ENCODE results near the gene TREML4.
"Not testable (repeated sequence)": the region's sequence is repeated elsewhere in the genome, so short reads cannot be mapped to it uniquely, and the experiment has no call there.

Gene TREML4

DNA sequence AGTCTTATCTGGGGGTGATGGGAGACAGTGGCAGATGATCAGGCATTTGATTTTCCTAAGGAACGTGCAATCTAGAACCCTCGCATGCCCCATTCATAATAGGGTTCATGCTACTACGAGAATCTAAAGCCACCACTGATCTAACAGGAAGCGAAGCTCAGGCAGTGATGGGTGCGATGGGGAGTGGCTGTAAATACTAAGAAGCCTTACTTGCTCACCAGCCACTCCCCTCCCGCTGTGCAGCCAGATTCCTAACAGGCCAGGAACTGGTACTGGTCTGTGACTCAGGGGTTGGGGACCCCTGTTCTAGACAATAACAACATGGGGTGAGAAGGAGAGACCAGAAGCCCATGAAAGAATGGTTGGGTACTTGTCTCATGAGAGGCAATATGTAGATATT, 4.5 kb downstream of the TREML4 start:
- H3K4me3 ChIP-seq (ENCODE audit: low read depth, low read length) = no peak overlapping the region
- in situ Hi-C loops (cut with HindIII; ENCODE audit: low sequenced_read_pairs) = no loop called here
- TF ChIP-seq, protein P1, sequence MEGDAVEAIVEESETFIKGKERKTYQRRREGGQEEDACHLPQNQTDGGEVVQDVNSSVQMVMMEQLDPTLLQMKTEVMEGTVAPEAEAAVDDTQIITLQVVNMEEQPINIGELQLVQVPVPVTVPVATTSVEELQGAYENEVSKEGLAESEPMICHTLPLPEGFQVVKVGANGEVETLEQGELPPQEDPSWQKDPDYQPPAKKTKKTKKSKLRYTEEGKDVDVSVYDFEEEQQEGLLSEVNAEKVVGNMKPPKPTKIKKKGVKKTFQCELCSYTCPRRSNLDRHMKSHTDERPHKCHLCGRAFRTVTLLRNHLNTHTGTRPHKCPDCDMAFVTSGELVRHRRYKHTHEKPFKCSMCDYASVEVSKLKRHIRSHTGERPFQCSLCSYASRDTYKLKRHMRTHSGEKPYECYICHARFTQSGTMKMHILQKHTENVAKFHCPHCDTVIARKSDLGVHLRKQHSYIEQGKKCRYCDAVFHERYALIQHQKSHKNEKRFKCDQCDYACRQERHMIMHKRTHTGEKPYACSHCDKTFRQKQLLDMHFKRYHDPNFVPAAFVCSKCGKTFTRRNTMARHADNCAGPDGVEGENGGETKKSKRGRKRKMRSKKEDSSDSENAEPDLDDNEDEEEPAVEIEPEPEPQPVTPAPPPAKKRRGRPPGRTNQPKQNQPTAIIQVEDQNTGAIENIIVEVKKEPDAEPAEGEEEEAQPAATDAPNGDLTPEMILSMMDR (IDR thresholded peaks at IDR 0.05; ENCODE audit: low read depth, low read length, missing control alignments) = no peak
- no peak for DNase-seq (ENCODE audit: low read depth)

DNA sequence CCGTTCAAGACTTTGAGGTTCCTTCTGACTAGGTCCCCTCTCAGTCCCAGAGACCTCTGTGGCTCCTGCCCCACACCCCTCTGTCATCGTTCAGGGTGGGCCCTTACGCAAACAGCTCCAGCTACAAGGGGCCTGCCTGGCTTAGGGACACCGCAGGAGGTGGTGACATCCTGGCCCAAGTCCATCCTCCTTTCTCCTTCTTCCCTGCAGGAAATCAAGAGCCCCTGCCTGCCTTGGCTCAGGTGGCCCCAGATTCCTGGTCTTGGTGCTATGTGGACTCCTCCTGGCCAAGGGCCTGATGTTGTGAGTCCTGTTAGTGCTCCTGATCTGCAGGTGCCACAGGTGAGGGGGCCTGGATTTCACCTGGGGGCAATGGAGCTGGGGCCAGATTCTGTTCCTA, 8.1 kb downstream of the TREML4 start:
- no peak overlapping the region for H3K4me3 ChIP-seq (ENCODE audit: low read depth, low read length)
- in situ Hi-C loops (cut with HindIII; ENCODE audit: low sequenced_read_pairs) = no loop called here
- no peak for DNase-seq (ENCODE audit: low read depth)
- TF ChIP-seq, protein P1 (IDR thresholded peaks at IDR 0.05; ENCODE audit: low read depth, low read length, missing control alignments) = no peak

DNA sequence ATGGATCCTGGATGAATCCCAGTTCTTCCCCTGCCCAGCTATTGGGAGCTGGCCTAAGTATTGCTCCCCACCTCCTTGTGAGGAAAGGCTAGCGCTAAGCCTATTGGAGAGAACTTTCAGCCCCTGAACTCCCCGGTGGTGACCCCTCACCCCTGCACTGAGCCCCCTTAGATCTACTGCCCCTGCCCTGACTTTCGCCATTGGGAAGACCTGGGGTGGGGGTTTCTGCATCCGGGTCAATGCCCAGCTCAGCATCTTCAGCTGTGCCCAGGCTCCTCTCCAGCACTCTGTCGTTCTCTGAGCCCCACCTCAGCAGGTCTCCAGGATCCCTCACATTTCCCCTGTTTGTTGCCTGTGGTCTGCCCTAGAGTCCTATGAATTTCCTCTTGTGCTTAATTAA, 9.0 kb downstream of the TREML4 start:
- TF ChIP-seq, protein P1 (IDR thresholded peaks at IDR 0.05; ENCODE audit: low read depth, low read length, missing control alignments) = no peak
- no peak overlapping the region for H3K4me3 ChIP-seq (ENCODE audit: low read depth, low read length)
- DNase-seq (ENCODE audit: low read depth) = no peak
- in situ Hi-C loops (cut with HindIII; ENCODE audit: low sequenced_read_pairs) = no loop called here

DNA sequence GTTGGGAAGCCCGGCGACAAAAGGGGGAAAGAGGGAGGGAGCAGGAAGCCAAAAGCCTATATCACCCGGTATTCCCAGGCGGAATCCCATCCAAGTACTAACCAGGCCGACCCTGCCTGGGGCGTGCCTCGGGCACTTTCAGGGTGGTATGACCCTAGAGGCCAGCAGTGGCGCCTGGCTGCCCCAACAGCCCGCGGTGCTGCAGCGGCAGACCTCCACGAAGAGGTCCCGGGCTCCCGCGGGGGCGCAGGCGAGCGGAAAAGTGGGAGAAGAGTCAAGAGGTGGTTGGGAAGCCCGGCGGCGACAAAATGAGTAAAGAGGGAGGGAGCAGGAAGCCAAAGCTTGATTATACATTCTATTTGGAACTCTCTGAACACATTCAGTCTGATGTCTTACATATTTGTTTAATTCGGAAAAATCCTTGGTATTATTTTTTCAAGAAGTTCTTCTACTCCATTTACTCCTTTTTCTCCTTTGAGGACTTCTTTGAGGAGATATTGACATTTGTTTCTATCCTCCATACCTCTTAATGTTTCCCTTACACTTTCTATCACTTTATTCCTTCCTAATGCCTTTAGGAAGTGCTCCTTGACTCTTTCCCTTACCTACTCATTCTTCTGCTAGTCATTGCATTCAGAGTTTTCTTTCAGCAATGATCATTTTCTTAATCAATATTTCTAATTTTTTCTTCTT, 11.5 kb downstream of the TREML4 start:
- no peak for DNase-seq (ENCODE audit: low read depth)
- H3K4me3 ChIP-seq (ENCODE audit: low read depth, low read length) = no peak overlapping the region
- TF ChIP-seq, protein P1 (IDR thresholded peaks at IDR 0.05; ENCODE audit: low read depth, low read length, missing control alignments) = no peak
- in situ Hi-C loops (cut with HindIII; ENCODE audit: low sequenced_read_pairs) = no loop called here

DNA sequence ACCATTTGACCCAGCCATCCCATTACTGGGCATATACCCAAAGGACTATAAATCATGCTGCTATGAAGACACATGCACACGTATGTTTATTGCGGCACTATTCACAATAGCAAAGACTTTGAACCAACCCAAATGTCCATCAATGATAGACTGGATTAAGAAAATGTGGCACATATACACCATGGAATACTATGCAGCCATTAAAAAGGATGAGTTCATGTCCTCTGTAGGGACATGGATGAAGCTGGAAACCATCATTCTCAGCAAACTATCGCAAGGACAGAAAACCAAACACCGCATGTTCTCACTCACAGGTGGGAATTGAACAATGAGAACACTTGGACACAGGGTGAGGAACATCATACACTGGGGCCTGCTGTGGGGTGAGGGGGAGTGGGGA, 18.4 kb downstream of the TREML4 start:
- in situ Hi-C loops (cut with HindIII; ENCODE audit: low sequenced_read_pairs); DNase-seq (ENCODE audit: low read depth); H3K4me3 ChIP-seq (ENCODE audit: low read depth, low read length): not testable (repeated sequence)

DNA sequence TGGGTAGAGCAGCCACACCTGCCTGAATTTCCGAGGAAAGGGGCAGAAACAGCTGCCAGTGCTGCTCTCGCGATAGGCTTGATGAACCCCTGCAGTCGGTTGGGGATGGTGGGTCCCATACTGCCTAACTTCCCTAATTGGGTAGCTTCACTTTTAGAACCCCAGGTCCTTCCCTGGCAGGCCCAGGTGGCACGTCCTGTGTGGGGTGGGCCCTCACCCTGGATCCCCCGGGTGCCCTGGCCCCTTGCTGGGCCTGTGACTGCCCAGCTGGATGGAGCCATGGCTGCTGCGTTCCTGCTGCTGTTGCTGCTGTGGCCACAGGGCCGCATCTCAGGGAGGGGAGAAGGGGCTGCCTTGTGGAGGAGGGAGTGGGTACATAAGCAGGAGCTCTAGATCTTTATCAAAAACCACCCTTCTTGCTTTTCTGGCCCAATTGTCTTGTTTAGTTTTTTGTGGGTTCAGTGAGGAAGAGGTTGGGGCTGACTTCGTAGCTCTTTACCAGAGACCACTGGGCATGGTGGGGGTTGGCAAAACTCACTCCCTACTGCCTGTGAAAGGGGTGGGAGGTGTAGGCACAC, 19.2 kb downstream of the TREML4 start:
- no peak for DNase-seq (ENCODE audit: low read depth)
- in situ Hi-C loops (cut with HindIII; ENCODE audit: low sequenced_read_pairs) = no loop called here
- TF ChIP-seq, protein P1 (IDR thresholded peaks at IDR 0.05; ENCODE audit: low read depth, low read length, missing control alignments) = no peak
- no peak overlapping the region for H3K4me3 ChIP-seq (ENCODE audit: low read depth, low read length)

DNA sequence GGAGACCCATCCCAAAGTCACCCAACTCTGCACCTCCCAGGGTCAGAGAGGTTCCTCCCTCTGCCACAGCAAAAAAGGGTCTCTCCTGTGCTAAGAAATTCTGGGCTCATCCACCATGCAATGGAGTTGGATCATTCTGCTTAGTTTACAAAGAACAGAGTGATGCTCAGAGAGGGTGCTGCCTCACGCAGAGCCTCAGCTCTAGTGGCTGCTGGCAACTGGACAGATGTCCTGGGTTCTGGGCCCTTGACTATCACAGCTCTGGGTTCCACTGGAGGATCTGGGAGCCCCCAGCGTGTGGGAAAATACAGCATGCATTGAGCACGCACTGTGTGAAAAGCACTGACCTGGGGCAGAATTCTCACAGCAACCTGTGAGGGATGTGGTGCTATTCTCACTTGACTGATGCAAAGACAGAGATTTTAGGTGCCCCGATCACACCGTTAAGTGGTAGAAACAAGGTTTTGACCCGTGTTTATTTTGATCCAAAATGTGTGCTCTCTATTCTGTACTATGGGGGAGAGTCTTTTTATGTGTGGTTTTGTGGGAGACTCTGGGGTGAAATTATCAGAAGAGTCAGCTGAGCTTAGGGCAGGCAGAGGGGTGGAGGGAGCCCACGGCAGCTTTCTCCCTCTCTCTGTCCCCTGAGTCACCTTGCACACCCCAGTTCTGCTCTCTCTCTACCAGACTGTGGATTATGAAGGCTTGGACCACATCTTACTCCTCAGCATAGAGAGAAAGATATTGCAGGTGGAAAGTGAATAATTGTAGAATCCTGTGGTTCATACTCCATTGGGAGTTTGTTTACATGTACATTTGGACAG, 19.9 kb downstream of the TREML4 start:
- in situ Hi-C loops (cut with HindIII; ENCODE audit: low sequenced_read_pairs) = no loop called here
- DNase-seq (ENCODE audit: low read depth) = no peak
- TF ChIP-seq, protein P1 (IDR thresholded peaks at IDR 0.05; ENCODE audit: low read depth, low read length, missing control alignments) = no peak
- H3K4me3 ChIP-seq (ENCODE audit: low read depth, low read length) = no peak overlapping the region

All from astrocyte of the cerebellum (primary cell).